Left cardiac atrium (tissue), 4 donors: ENCODE data around the gene CHSY3. TPM values are rescaled to one million over a fixed set of nuclear protein-coding genes. Genes with fewer than 3 reads are reported as not detected.
"Not testable (repeated sequence)": the region's sequence is repeated elsewhere in the genome, so short reads cannot be mapped to it uniquely, and the experiment has no call there.

Source experiments
- ATAC-seq, 2 donors: fragments of 200-7000 bp; cut with Tn5 transposase; one replicate each; pipeline ENCODE4 v1.9.1; 2020; ENCODE audit warnings: mild to moderate bottlenecking in 2 of 2, moderate library complexity in 2 of 2
- DNase-seq: peaks from one replicate; pipeline ENCODE4 v3.0.0-alpha.2; 2020
- intact Hi-C, 2 donors: fragments of 100-400 bp; cut with DNase I; formaldehyde crosslinking; loops; one replicate each; pipeline versions ENCODE4 v1.14.1 to v1.15.1; 2022 to 2023
- total RNA-seq, 2 donors: library from RNA; stranded (reverse); fragmentation: NEBNext Ultra II Directional; extraction: Animal tissue kit (Norgen Biotek cat#: 25700); gene quantifications; one replicate each; pipeline ENCODE4 v1.2.1, GENCODE V29; 2021
- donor health status: DM: no; HTN: yes; CAD: no.
- donor health status: DM: no; HTN: yes; CAD: no; lungs with severe emphysema.
- donor health status: DM: yes; HTN: yes; CAD: no.
- donor health status: Dilated cardiomyopathy.

The CHSY3 gene
- total RNA-seq, 2 donors from 2014 or later: 1.9 to 3.1 TPM

GRCh38 chr5:130222573-130222972 is 318.3 kb downstream of the CHSY3 start:
- ATAC-seq (peak in 1 of 2 donors; percentile 45), DNase-seq (no peak)
- intact Hi-C loops: no loop called here

- ATAC-seq, DNase-seq, intact Hi-C loops: not testable (repeated sequence)
These were observed 322.3 kb downstream of the CHSY3 start for GRCh38 chr5:130226556-130226955.

GRCh38 chr5:130227699-130228098 is 323.4 kb downstream of the CHSY3 start:
- no peak for ATAC-seq
- DNase-seq: no peak
- intact Hi-C loops: no loop called here

GRCh38 chr5:130231786-130232185 is 327.5 kb downstream of the CHSY3 start:
- ATAC-seq (no peak), DNase-seq (no peak)
- intact Hi-C loops: no loop called here

- intact Hi-C loops: no loop called here
- no peak for ATAC-seq
These were observed 330.6 kb downstream of the CHSY3 start for GRCh38 chr5:130234816-130235215.

More at GRCh38 chr5:130234816-130235215, 330.6 kb downstream of the CHSY3 start:
- no peak for DNase-seq

Other genes starting within 250 kb of the CHSY3 start
- not detected for gene MINAR2, start 156.4 kb upstream of the CHSY3 start, total RNA-seq